CD4-positive, CD25-positive, alpha-beta regulatory T cell (primary cell): Measurements from ENCODE around the gene PALM. TPM values are rescaled to one million over a fixed set of nuclear protein-coding genes. Genes with fewer than 3 reads are reported as not detected.
"Not testable (repeated sequence)": the region's sequence is repeated elsewhere in the genome, so short reads cannot be mapped to it uniquely, and the experiment has no call there.

Experiments used
- ATAC-seq, 2 donors: fragments of 150-1000 bp; cut with Tn5 transposase; one replicate each; pipeline ENCODE4 v1.10.0; 2021; ENCODE audit warnings: low read depth in 2 of 2, moderate number of reproducible peaks in 2 of 2, moderate library complexity in 1 of 2
- DNase-seq, 3 donors: peaks; one replicate each; pipeline versions ENCODE4 v3.0.0 to v3.0.0-alpha.2; 2012 to 2022; ENCODE audit warnings: mixed read lengths in 1 of 3
- H3K27ac ChIP-seq: one replicate; pipeline ENCODE4 v1.7.0; 2013; ENCODE audit warnings: mild to moderate bottlenecking, low read length; ENCODE audit not compliant: insufficient read depth, poor library complexity, severe bottlenecking
- H3K27me3 ChIP-seq: one replicate; pipeline ENCODE4 v1.7.0; 2013; ENCODE audit warnings: low read length; ENCODE audit not compliant: control insufficient read depth, insufficient read depth
- H3K36me3 ChIP-seq: one replicate; pipeline ENCODE4 v1.7.0; 2013; ENCODE audit warnings: mild to moderate bottlenecking, low read length, moderate library complexity; ENCODE audit not compliant: control insufficient read depth, insufficient read depth
- H3K4me1 ChIP-seq: 2 replicates; pipeline ENCODE4 v1.7.0; 2013; ENCODE audit warnings: mild to moderate bottlenecking, low read length; ENCODE audit not compliant: insufficient read depth, control insufficient read depth, poor library complexity, severe bottlenecking
- H3K4me3 ChIP-seq: one replicate; pipeline ENCODE4 v1.7.0; 2013; ENCODE audit warnings: low read depth, mild to moderate bottlenecking, low read length, moderate library complexity
- H3K9me3 ChIP-seq, 2 experiments: 1 replicate in 1 of 2; 2 replicates in 1 of 2; pipeline ENCODE4 v1.7.0; 2013; ENCODE audit warnings: low read length in 2 of 2, mild to moderate bottlenecking in 1 of 2, moderate library complexity in 1 of 2; ENCODE audit not compliant: control insufficient read depth in 2 of 2
- H3K27ac Mint-ChIP-seq, 3 donors: one replicate each; pipeline ENCODE4 v1.8.0; 2020 to 2022; ENCODE audit warnings: mild to moderate bottlenecking in 3 of 3, mixed read lengths in 3 of 3, moderate library complexity in 2 of 3
- H3K27me3 Mint-ChIP-seq: one replicate; pipeline ENCODE4 v1.8.0; 2022; ENCODE audit warnings: mild to moderate bottlenecking, mixed read lengths
- H3K36me3 Mint-ChIP-seq: one replicate; pipeline ENCODE4 v1.8.0; 2020; ENCODE audit warnings: mixed read lengths
- H3K4me1 Mint-ChIP-seq, 4 donors: one replicate each; pipeline ENCODE4 v1.8.0; 2020 to 2022; ENCODE audit warnings: mixed read lengths in 4 of 4, mild to moderate bottlenecking in 1 of 4
- H3K4me3 Mint-ChIP-seq, 4 donors: one replicate each; pipeline ENCODE4 v1.8.0; 2020 to 2022; ENCODE audit warnings: mild to moderate bottlenecking in 4 of 4, mixed read lengths in 4 of 4, moderate library complexity in 3 of 4
- H3K9me3 Mint-ChIP-seq, 7 donors: one replicate each; pipeline ENCODE4 v1.8.0; 2020 to 2022; ENCODE audit warnings: mixed read lengths in 7 of 7, mild to moderate bottlenecking in 3 of 7, moderate library complexity in 2 of 7
- polyA plus RNA-seq, 4 donors: library from polyadenylated mRNA; unstranded; fragments of 300-500 nt; fragmentation: Illumina TruSeq; gene quantifications; one replicate each; pipeline ENCODE4 v1.2.3, GENCODE V29; 2021
- total RNA-seq: library from RNA; stranded (reverse); gene quantifications from one replicate; pipeline ENCODE4 v1.2.3, GENCODE V29; 2022

PALM gene
- total and polyA plus RNA-seq, 5 donors from 2014 or later = not detected

GRCh38 chr19:743168-743687 lies 34.5 kb downstream of the PALM start:
- peaks cover 1 to 15% of the 10 kb centered on the region in 2 experiments for H3K9me3 ChIP-seq
- H3K4me3 Mint-ChIP-seq = no peak overlapping the region
- H3K27ac ChIP-seq = no peak overlapping the region
- no peaks in the 10 kb centered on the region for H3K36me3 Mint-ChIP-seq
- H3K4me1 ChIP-seq = no peaks in the 10 kb centered on the region
- peaks cover 0 to 4% (median 0%) of the 10 kb centered on the region in 7 donors for H3K9me3 Mint-ChIP-seq
- ATAC-seq (no peak), DNase-seq (no peak)
- no peak overlapping the region for H3K4me3 ChIP-seq
- no peaks in the 10 kb centered on the region for H3K4me1 Mint-ChIP-seq
- no peaks in the 10 kb centered on the region for H3K27me3 ChIP-seq
- no peak overlapping the region for H3K27ac Mint-ChIP-seq
- no peaks in the 10 kb centered on the region for H3K36me3 ChIP-seq
- no peaks in the 10 kb centered on the region for H3K27me3 Mint-ChIP-seq

DNA sequence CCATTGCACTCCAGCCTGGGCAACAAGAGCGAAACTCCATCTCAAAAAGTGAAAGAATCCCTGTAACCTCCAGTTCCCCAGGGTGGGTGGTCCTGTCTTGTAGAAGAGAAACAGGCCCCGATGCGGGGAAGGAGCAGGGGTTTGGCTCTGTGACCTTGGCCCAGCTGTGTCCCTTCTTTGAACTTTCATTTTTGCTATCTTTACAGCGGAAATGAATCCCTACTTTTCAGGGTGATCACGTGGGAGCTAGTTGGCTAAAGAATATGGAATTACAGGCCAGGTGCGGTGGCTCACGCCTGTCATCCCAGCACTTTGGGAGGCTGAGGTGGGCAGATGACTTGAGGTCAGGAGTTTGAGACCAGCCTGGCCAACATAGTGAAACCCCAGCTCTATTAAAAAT lies 36.4 kb downstream of the PALM start:
- H3K27me3 ChIP-seq, H3K4me1 Mint-ChIP-seq, H3K9me3 Mint-ChIP-seq, H3K36me3 ChIP-seq, H3K4me3 Mint-ChIP-seq, H3K27ac ChIP-seq, H3K36me3 Mint-ChIP-seq, H3K4me1 ChIP-seq, ATAC-seq, H3K4me3 ChIP-seq, DNase-seq, H3K27me3 Mint-ChIP-seq: not testable (repeated sequence)
- peaks cover 1 to 17% of the 10 kb centered on the region in 2 experiments for H3K9me3 ChIP-seq
- H3K27ac Mint-ChIP-seq = peak overlapping the region in 1 of 3 donors; percentile 8

DNA sequence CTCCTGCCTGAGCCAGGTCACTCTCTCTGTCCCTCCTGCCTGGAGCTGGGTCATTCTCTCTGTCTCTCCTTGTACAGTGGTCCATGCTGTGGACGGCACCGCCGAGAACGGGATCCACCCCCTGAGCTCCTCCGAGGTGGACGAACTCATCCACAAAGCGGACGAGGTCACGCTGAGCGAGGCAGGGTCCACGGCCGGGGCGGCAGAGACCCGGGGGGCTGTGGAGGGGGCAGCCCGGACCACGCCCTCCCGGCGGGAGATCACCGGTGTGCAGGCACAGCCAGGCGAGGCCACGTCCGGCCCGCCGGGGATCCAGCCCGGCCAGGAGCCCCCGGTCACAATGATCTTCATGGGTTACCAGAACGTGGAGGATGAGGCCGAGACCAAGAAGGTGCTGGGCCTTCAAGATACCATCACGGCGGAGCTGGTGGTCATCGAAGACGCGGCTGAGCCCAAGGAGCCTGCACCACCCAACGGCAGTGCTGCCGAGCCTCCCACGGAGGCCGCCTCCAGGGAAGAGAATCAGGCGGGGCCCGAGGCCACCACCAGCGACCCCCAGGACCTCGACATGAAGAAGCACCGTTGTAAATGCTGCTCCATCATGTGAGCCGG lies 37.6 kb downstream of the PALM start:
- Mint-ChIP-seq H3K9me3 (peaks cover 0 to 4% (median 0%) of the 10 kb centered on the region in 7 donors), H3K27ac (no peak overlapping the region), H3K36me3 (no peaks in the 10 kb centered on the region), H3K4me3 (no peak overlapping the region), H3K27me3 (no peaks in the 10 kb centered on the region), H3K4me1 (no peaks in the 10 kb centered on the region)
- no peak overlapping the region for H3K27ac ChIP-seq
- H3K9me3 ChIP-seq = peaks cover 1 to 17% of the 10 kb centered on the region in 2 experiments
- ATAC-seq = no peak
- no peak overlapping the region for H3K4me3 ChIP-seq
- H3K36me3 ChIP-seq = no peaks in the 10 kb centered on the region
- H3K27me3 ChIP-seq = no peaks in the 10 kb centered on the region
- H3K4me1 ChIP-seq = no peaks in the 10 kb centered on the region
- DNase-seq = no peak

- Histone ChIP-seq H3K4me3 (no peak overlapping the region), H3K36me3 (no peaks in the 10 kb centered on the region), H3K4me1 (no peaks in the 10 kb centered on the region), H3K27ac (no peak overlapping the region), H3K27me3 (no peaks in the 10 kb centered on the region), H3K9me3 (peaks cover 1 to 17% of the 10 kb centered on the region in 2 experiments)
- no peaks in the 10 kb centered on the region for H3K36me3 Mint-ChIP-seq
- no peak for DNase-seq
- no peaks in the 10 kb centered on the region for H3K4me1 Mint-ChIP-seq
- no peaks in the 10 kb centered on the region for H3K27me3 Mint-ChIP-seq
- no peak for ATAC-seq
- no peak overlapping the region for H3K27ac Mint-ChIP-seq
- no peak overlapping the region for H3K4me3 Mint-ChIP-seq
- peaks cover 0 to 4% (median 0%) of the 10 kb centered on the region in 7 donors for H3K9me3 Mint-ChIP-seq
Measured at GRCh38 chr19:746956-747355, 38.2 kb downstream of the PALM start.

DNA sequence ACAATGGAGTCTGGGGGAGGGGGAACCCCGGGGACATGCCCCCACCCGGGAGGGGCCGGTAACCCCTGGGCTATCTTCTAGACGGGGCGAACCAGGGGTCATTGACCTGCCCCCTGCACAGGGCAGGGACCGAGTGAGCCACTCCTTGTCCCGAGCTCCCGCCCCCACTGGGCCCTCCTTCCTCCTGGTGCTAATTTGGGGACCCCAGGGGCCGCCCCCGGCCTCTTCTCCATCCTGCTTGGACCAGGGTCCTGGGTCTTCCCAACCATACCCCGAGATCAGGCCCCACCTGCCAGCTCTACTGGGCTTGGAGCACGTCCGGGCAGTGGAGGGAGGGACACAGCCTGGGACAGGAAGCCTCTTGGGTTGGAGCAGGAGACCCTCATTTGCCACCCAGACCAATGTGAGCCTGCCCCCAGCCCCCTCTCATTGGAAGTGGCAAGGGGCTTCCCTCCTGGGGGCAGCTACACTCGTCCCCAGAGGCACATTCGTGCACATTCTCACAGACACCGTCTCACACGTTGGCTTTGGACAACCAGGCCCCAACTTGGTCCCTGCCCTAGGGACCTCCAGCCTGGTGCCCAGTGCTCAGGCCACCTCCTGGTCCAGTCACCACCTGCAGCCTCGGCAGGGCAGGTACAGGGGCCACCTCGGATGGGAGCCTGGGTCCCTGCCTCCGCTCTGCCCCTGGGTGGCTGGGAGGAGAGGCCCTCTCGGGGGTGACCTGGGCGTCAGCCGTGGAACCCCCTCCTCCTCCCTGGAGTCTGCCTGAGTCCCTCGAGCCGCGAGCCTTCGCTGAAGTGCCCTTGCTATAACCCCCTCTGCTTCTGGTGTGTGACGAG lies 38.9 kb downstream of the PALM start:
- no peaks in the 10 kb centered on the region for H3K36me3 ChIP-seq
- Mint-ChIP-seq H3K36me3 (no peaks in the 10 kb centered on the region), H3K9me3 (peaks cover 0 to 4% (median 0%) of the 10 kb centered on the region in 7 donors), H3K4me1 (no peaks in the 10 kb centered on the region), H3K27me3 (no peaks in the 10 kb centered on the region), H3K27ac (no peak overlapping the region), H3K4me3 (no peak overlapping the region)
- no peaks in the 10 kb centered on the region for H3K27me3 ChIP-seq
- peaks cover 1 to 17% of the 10 kb centered on the region in 2 experiments for H3K9me3 ChIP-seq
- no peak for ATAC-seq
- H3K27ac ChIP-seq = no peak overlapping the region
- no peak overlapping the region for H3K4me3 ChIP-seq
- H3K4me1 ChIP-seq = no peaks in the 10 kb centered on the region
- no peak for DNase-seq

DNA sequence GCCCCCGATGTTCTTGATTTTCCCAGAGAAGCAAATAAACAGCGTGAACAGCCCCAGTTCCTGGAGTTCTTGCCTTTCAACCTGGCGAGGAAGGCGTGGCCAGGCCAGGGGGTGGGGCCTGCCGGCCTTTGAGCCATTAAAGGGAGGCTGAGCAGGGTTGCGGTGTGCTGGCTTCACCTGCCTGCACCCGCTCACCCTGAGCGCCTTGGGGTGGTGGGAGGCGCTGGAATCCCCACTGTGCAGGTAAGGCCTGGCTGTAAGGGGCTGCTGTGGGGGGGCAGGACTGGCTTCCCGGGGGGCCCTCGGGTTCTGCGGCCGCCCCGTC lies 39.5 kb downstream of the PALM start:
- Mint-ChIP-seq H3K27me3 (no peaks in the 10 kb centered on the region), H3K4me1 (no peaks in the 10 kb centered on the region), H3K36me3 (no peaks in the 10 kb centered on the region), H3K27ac (no peak overlapping the region), H3K4me3 (no peak overlapping the region), H3K9me3 (peaks cover 0 to 4% (median 0%) of the 10 kb centered on the region in 7 donors)
- ATAC-seq (no peak), DNase-seq (no peak)
- H3K4me3 ChIP-seq = no peak overlapping the region
- H3K27ac ChIP-seq = no peak overlapping the region
- H3K4me1 ChIP-seq = no peaks in the 10 kb centered on the region
- peaks cover 1 to 17% of the 10 kb centered on the region in 2 experiments for H3K9me3 ChIP-seq
- H3K36me3 ChIP-seq = no peaks in the 10 kb centered on the region
- H3K27me3 ChIP-seq = no peaks in the 10 kb centered on the region

DNA sequence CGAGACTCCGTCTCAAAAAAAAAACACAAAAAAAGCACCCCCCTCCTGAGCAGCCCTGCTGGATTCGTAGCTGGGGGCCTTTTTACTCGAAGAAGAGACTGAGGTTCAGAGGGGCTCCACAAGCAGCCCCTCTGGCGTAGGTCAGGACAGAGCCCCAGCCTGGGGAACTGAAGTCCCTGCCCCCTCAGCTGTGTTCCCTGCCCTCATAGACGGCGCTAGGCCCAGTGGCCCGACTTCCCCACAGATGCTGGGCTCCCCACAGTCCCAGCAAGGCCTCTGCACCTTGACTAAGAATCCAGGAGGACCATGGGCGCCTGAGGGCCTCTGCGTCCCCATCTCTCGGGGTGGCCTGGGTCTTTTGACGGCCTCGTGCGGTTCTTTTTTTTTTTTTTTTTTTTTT lies 41.1 kb downstream of the PALM start:
- Histone ChIP-seq H3K9me3 (peaks cover 0 to 17% of the 10 kb centered on the region in 2 experiments), H3K27ac (no peak overlapping the region), H3K27me3 (no peaks in the 10 kb centered on the region), H3K4me3 (no peak overlapping the region), H3K4me1 (no peaks in the 10 kb centered on the region), H3K36me3 (no peaks in the 10 kb centered on the region)
- peaks cover 0 to 1% (median 0%) of the 10 kb centered on the region in 7 donors for H3K9me3 Mint-ChIP-seq
- H3K27me3 Mint-ChIP-seq = no peaks in the 10 kb centered on the region
- DNase-seq (no peak), ATAC-seq (no peak)
- no peaks in the 10 kb centered on the region for H3K36me3 Mint-ChIP-seq
- H3K4me1 Mint-ChIP-seq = no peaks in the 10 kb centered on the region
- H3K4me3 Mint-ChIP-seq = no peak overlapping the region
- no peak overlapping the region for H3K27ac Mint-ChIP-seq
